GM23248 (cell line): ENCODE data around the gene NAGK.
"Not testable (repeated sequence)": the region's sequence is repeated elsewhere in the genome, so short reads cannot be mapped to it uniquely, and the experiment has no call there.

Experiments used
- EZH2 ChIP-seq: fragments of 200-600 bp; sonication (generic); IDR thresholded peaks from 2 replicates; pipeline ENCODE4 v1.6.1; 2018; ENCODE audit warnings: antibody characterized with exemption, mild to moderate bottlenecking; ENCODE audit not compliant: insufficient read depth, poor library complexity, severe bottlenecking
- EZH2phosphoT487 ChIP-seq: fragments of 200-600 bp; sonication (generic); IDR thresholded peaks from 2 replicates; pipeline ENCODE4 v1.6.1; 2018; ENCODE audit warnings: antibody characterized with exemption, moderate library complexity, mild to moderate bottlenecking, low read depth; ENCODE audit not compliant: insufficient read depth

GRCh38 chr2:71019989-71020388, 48.5 kb upstream of the NAGK start:
- TF ChIP-seq EZH2phosphoT487, EZH2: not testable (repeated sequence)
